Esophagus muscularis mucosa (tissue), 2 donors: Measurements from ENCODE around the gene C1R.

Source experiments
- POLR2A ChIP-seq: fragments of 450-650 bp; IDR thresholded peaks from one replicate; pipeline ENCODE4 v1.6.1; 2017; ENCODE audit warnings: antibody characterized with exemption, moderate library complexity, mild to moderate bottlenecking, low read depth
- POLR2AphosphoS5 ChIP-seq, 2 donors: sonication (generic); formaldehyde crosslinking; IDR thresholded peaks; one replicate each; pipeline ENCODE4 v1.6.1; 2017; ENCODE audit warnings: antibody characterized with exemption in 2 of 2

GRCh38 chr12:7114008-7114407 is 21.8 kb upstream of the C1R start:
- TF ChIP-seq POLR2A: no peak
- TF ChIP-seq POLR2AphosphoS5 (IDR thresholded peaks at IDR 0.05): no peak
